Mucosa of rectum (tissue), 2 donors: ENCODE measurements around the gene ATPAF2.
"Not testable (repeated sequence)": the region's sequence is repeated elsewhere in the genome, so short reads cannot be mapped to it uniquely, and the experiment has no call there.

ENCODE experiments used
- H3K27ac ChIP-seq, 2 donors: one replicate each; pipeline ENCODE4 v1.7.0; 2013; ENCODE audit warnings: inconsistent platforms in 2 of 2, low read depth in 2 of 2, low read length in 2 of 2
- H3K27me3 ChIP-seq, 2 donors: one replicate each; pipeline ENCODE4 v1.7.0; 2013; ENCODE audit warnings: low read length in 2 of 2; ENCODE audit not compliant: control insufficient read depth in 2 of 2, insufficient read depth in 2 of 2
- H3K36me3 ChIP-seq, 2 donors: one replicate each; pipeline ENCODE4 v1.7.0; 2013; ENCODE audit warnings: low read length in 2 of 2; ENCODE audit not compliant: control insufficient read depth in 2 of 2, insufficient read depth in 2 of 2
- H3K4me1 ChIP-seq, 2 donors: one replicate each; pipeline ENCODE4 v1.7.0; 2013; ENCODE audit warnings: low read length in 2 of 2, mild to moderate bottlenecking in 1 of 2; ENCODE audit not compliant: control insufficient read depth in 2 of 2, insufficient read depth in 2 of 2
- H3K4me3 ChIP-seq, 2 donors: one replicate each; pipeline ENCODE4 v1.7.0; 2013; ENCODE audit warnings: low read length in 2 of 2
- H3K9ac ChIP-seq, 2 donors: one replicate each; pipeline ENCODE4 v1.7.0; 2013; ENCODE audit warnings: low read length in 2 of 2, low read depth in 1 of 2, mild to moderate bottlenecking in 1 of 2
- H3K9me3 ChIP-seq, 2 donors: one replicate each; pipeline ENCODE4 v1.7.0; 2013; ENCODE audit warnings: low read length in 2 of 2; ENCODE audit not compliant: control insufficient read depth in 2 of 2
- donor health status: healthy.
- donor health status: Normal muscosa, but diverticular disease.

ATPAF2 gene

GRCh38 chr17:18000030-18000408 is 38.9 kb downstream of the ATPAF2 start:
- no peak overlapping the region for H3K9ac ChIP-seq
- no peak overlapping the region for H3K4me3 ChIP-seq
- H3K27ac ChIP-seq, result no peak overlapping the region
- no peaks in the 10 kb centered on the region for H3K27me3 ChIP-seq
- H3K4me1 ChIP-seq, result no peaks in the 10 kb centered on the region
- H3K9me3 ChIP-seq, result no peaks in the 10 kb centered on the region
- H3K36me3 ChIP-seq, result no peaks in the 10 kb centered on the region

GRCh38 chr17:17999364-18000029 is 39.5 kb downstream of the ATPAF2 start:
- Histone ChIP-seq H3K27me3 (no peaks in the 10 kb centered on the region), H3K9me3 (no peaks in the 10 kb centered on the region), H3K4me3 (no peak overlapping the region)

GRCh38 chr17:17998934-17999333 is 40.0 kb downstream of the ATPAF2 start:
- no peaks in the 10 kb centered on the region for H3K9me3 ChIP-seq
- no peaks in the 10 kb centered on the region for H3K36me3 ChIP-seq
- H3K27me3 ChIP-seq, result no peaks in the 10 kb centered on the region
- no peak overlapping the region for H3K4me3 ChIP-seq
- no peaks in the 10 kb centered on the region for H3K4me1 ChIP-seq
- H3K27ac ChIP-seq, result no peak overlapping the region
- H3K9ac ChIP-seq, result no peak overlapping the region

More at GRCh38 chr17:17999364-18000029, 39.5 kb downstream of the ATPAF2 start:
- H3K9ac ChIP-seq, result no peak overlapping the region
- no peaks in the 10 kb centered on the region for H3K36me3 ChIP-seq
- H3K27ac ChIP-seq, result no peak overlapping the region
- no peaks in the 10 kb centered on the region for H3K4me1 ChIP-seq

- not testable (repeated sequence) for H3K36me3 ChIP-seq, H3K9me3 ChIP-seq, H3K27me3 ChIP-seq, H3K4me1 ChIP-seq, H3K9ac ChIP-seq, H3K27ac ChIP-seq, H3K4me3 ChIP-seq
These were observed 43.1 kb downstream of the ATPAF2 start for GRCh38 chr17:17995887-17996286.

- Histone ChIP-seq H3K9ac (no peak overlapping the region), H3K27me3 (no peaks in the 10 kb centered on the region), H3K9me3 (no peaks in the 10 kb centered on the region), H3K27ac (no peak overlapping the region), H3K36me3 (no peaks in the 10 kb centered on the region), H3K4me3 (no peak overlapping the region), H3K4me1 (no peaks in the 10 kb centered on the region)
These were observed 44.5 kb downstream of the ATPAF2 start for GRCh38 chr17:17994271-17995069.

GRCh38 chr17:17993852-17994251 is 45.1 kb downstream of the ATPAF2 start:
- Histone ChIP-seq H3K27ac (no peak overlapping the region), H3K4me3 (no peak overlapping the region), H3K27me3 (no peaks in the 10 kb centered on the region), H3K9me3 (no peaks in the 10 kb centered on the region), H3K36me3 (no peaks in the 10 kb centered on the region), H3K4me1 (no peaks in the 10 kb centered on the region), H3K9ac (no peak overlapping the region)

- Histone ChIP-seq H3K4me3 (no peak overlapping the region), H3K36me3 (no peaks in the 10 kb centered on the region), H3K9ac (no peak overlapping the region), H3K4me1 (no peaks in the 10 kb centered on the region), H3K27me3 (no peaks in the 10 kb centered on the region), H3K27ac (no peak overlapping the region), H3K9me3 (no peaks in the 10 kb centered on the region)
These were observed 45.6 kb downstream of the ATPAF2 start for GRCh38 chr17:17993366-17993765.

GRCh38 chr17:17990282-17990681 is 48.7 kb downstream of the ATPAF2 start:
- Histone ChIP-seq H3K36me3 (no peaks in the 10 kb centered on the region), H3K9ac (no peak overlapping the region), H3K9me3 (no peaks in the 10 kb centered on the region), H3K4me3 (no peak overlapping the region), H3K4me1 (no peaks in the 10 kb centered on the region), H3K27me3 (no peaks in the 10 kb centered on the region), H3K27ac (no peak overlapping the region)

GRCh38 chr17:17989618-17990017 is 49.4 kb downstream of the ATPAF2 start:
- no peak overlapping the region for H3K9ac ChIP-seq
- H3K4me3 ChIP-seq, result no peak overlapping the region
- no peaks in the 10 kb centered on the region for H3K4me1 ChIP-seq
- H3K27ac ChIP-seq, result no peak overlapping the region
- no peaks in the 10 kb centered on the region for H3K27me3 ChIP-seq
- H3K36me3 ChIP-seq, result no peaks in the 10 kb centered on the region
- no peaks in the 10 kb centered on the region for H3K9me3 ChIP-seq

GRCh38 chr17:17989081-17989480 is 49.9 kb downstream of the ATPAF2 start:
- H3K27me3 ChIP-seq, result no peaks in the 10 kb centered on the region
- no peak overlapping the region for H3K9ac ChIP-seq
- no peaks in the 10 kb centered on the region for H3K4me1 ChIP-seq
- no peak overlapping the region for H3K4me3 ChIP-seq
- no peak overlapping the region for H3K27ac ChIP-seq
- no peaks in the 10 kb centered on the region for H3K9me3 ChIP-seq
- no peaks in the 10 kb centered on the region for H3K36me3 ChIP-seq
